HG03378 (cell line): ENCODE data around the gene HOMEZ.
"Not testable (repeated sequence)": the region's sequence is repeated elsewhere in the genome, so short reads cannot be mapped to it uniquely, and the experiment has no call there.

ENCODE experiments used
- ATAC-seq: cut with Tn5 transposase; IDR thresholded peaks from one replicate; pipeline ENCODE4 v1.9.1; 2021; ENCODE audit warnings: mild to moderate bottlenecking, moderate library complexity; ENCODE audit not compliant: unreplicated experiment

HOMEZ gene

DNA sequence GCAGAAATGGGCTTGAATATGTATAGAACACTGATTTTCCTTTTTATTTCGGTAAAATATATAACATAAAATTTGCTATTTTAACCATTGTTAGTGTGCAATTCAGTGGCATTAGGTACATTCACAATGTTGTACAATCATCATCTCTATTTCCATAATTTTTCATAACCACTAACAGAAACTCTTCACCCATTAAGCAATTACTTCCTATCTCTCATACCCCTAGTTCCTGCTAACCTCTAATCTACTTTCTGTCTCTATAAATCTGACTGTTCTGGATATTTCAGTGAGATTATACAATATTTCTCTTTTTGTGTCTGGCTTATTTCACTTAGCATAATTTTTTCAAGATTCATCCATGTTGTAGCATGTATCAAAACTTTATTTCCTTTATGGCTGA, 57.1 kb downstream of the HOMEZ start:
- ATAC-seq, result no peak

- ATAC-seq, result no peak
Measured at GRCh38 chr14:23227566-23227965, 58.4 kb downstream of the HOMEZ start.

GRCh38 chr14:23224958-23225357, 61.0 kb downstream of the HOMEZ start:
- not testable (repeated sequence) for ATAC-seq
